Smooth muscle cell of the brain vasculature (primary cell): ENCODE data around the gene PXYLP1.

Experiments
- DNase-seq: peaks from one replicate; pipeline ENCODE4 v3.0.0-alpha.2; 2012; ENCODE audit warnings: low read depth, low spot score

Gene PXYLP1

GRCh38 chr3:141229132-141229531 lies 2.5 kb upstream of the PXYLP1 start:
- DNase-seq = no peak

GRCh38 chr3:141230293-141230692 lies 1.3 kb upstream of the PXYLP1 start:
- DNase-seq = no peak

- DNase-seq = no peak
Observed at GRCh38 chr3:141231952-141232823, 563 bp downstream of the PXYLP1 start.

GRCh38 chr3:141233457-141234161 lies 2.0 kb downstream of the PXYLP1 start:
- no peak for DNase-seq

- DNase-seq = no peak
Observed at GRCh38 chr3:141234283-141234682, 2.7 kb downstream of the PXYLP1 start.

- no peak for DNase-seq
Observed at GRCh38 chr3:141235661-141236171, 4.1 kb downstream of the PXYLP1 start.

- no peak for DNase-seq
Observed at GRCh38 chr3:141236361-141236760, 4.7 kb downstream of the PXYLP1 start.

GRCh38 chr3:141237701-141238521 lies 6.3 kb downstream of the PXYLP1 start:
- no peak for DNase-seq

GRCh38 chr3:141239511-141240281 lies 8.1 kb downstream of the PXYLP1 start:
- no peak for DNase-seq

GRCh38 chr3:141240286-141240685 lies 8.7 kb downstream of the PXYLP1 start:
- DNase-seq = no peak

GRCh38 chr3:141240687-141241615 lies 9.3 kb downstream of the PXYLP1 start:
- DNase-seq = no peak

GRCh38 chr3:141241616-141242376 lies 10.2 kb downstream of the PXYLP1 start:
- DNase-seq = no peak

GRCh38 chr3:141242377-141243092 lies 10.9 kb downstream of the PXYLP1 start:
- DNase-seq = no peak

- DNase-seq = no peak
Observed at GRCh38 chr3:141243271-141243707, 11.7 kb downstream of the PXYLP1 start.

- DNase-seq = no peak
Observed at GRCh38 chr3:141246224-141246957, 14.8 kb downstream of the PXYLP1 start.

- no peak for DNase-seq
Observed at GRCh38 chr3:141246958-141247301, 15.3 kb downstream of the PXYLP1 start.

- no peak for DNase-seq
Observed at GRCh38 chr3:141248064-141248463, 16.4 kb downstream of the PXYLP1 start.

GRCh38 chr3:141249041-141249440 lies 17.4 kb downstream of the PXYLP1 start:
- DNase-seq = no peak
